CD4-positive, alpha-beta memory T cell (primary cell): ENCODE results near the gene METTL9. TPM values are rescaled to one million over a fixed set of nuclear protein-coding genes. Genes with fewer than 3 reads are reported as not detected.
"Not testable (repeated sequence)": the region's sequence is repeated elsewhere in the genome, so short reads cannot be mapped to it uniquely, and the experiment has no call there.

Source experiments
- CTCF ChIA-PET: fragments of 350-600 bp; sonication (Branson Sonifier 250); formaldehyde crosslinking; loops from one replicate; lab custom pipeline; 2021; ENCODE audit warnings: inconsistent platforms; ENCODE audit not compliant: partially characterized antibody; lab: Charles Lee
- POLR2A ChIA-PET: fragments of 350-600 bp; sonication (Branson Sonifier 250); formaldehyde crosslinking; loops from one replicate; lab custom pipeline; 2021; ENCODE audit not compliant: partially characterized antibody; lab: Charles Lee
- DNase-seq, 5 donors: peaks; one replicate each; pipeline versions ENCODE4 v3.0.0 to v3.0.0-alpha.2; 2020 to 2022; ENCODE audit warnings: mixed read lengths in 1 of 5
- H3K27ac ChIP-seq: one replicate; pipeline ENCODE4 v1.7.0; 2013; ENCODE audit warnings: low read depth, low read length
- H3K27me3 ChIP-seq: 2 replicates; pipeline ENCODE4 v1.7.0; 2013; ENCODE audit warnings: mild to moderate bottlenecking, low read length, moderate library complexity; ENCODE audit not compliant: insufficient read depth
- H3K36me3 ChIP-seq: 2 replicates; pipeline ENCODE4 v1.7.0; 2013; ENCODE audit warnings: mild to moderate bottlenecking, low read length, moderate library complexity; ENCODE audit not compliant: insufficient read depth
- H3K4me1 ChIP-seq: 2 replicates; pipeline ENCODE4 v1.7.0; 2013; ENCODE audit warnings: mild to moderate bottlenecking, low read length, moderate library complexity; ENCODE audit not compliant: insufficient read depth
- H3K4me3 ChIP-seq, 2 donors: one replicate each; pipeline ENCODE4 v1.7.0; 2013; ENCODE audit warnings: low read length in 2 of 2, mild to moderate bottlenecking in 1 of 2
- H3K9me3 ChIP-seq, 2 donors: one replicate each; pipeline ENCODE4 v1.7.0; 2013; ENCODE audit warnings: low read length in 2 of 2, control low read depth in 1 of 2; ENCODE audit not compliant: control insufficient read depth in 1 of 2
- H3K27ac Mint-ChIP-seq, 7 donors: one replicate each; pipeline ENCODE4 v1.8.0; 2020 to 2021; ENCODE audit warnings: mixed read lengths in 7 of 7, mild to moderate bottlenecking in 6 of 7, inconsistent platforms in 3 of 7, moderate library complexity in 3 of 7
- H3K27me3 Mint-ChIP-seq, 2 donors: one replicate each; pipeline ENCODE4 v1.8.0; 2020 to 2021; ENCODE audit warnings: mixed read lengths in 2 of 2
- H3K36me3 Mint-ChIP-seq, 2 donors: one replicate each; pipeline ENCODE4 v1.8.0; 2020 to 2021; ENCODE audit warnings: mixed read lengths in 2 of 2, inconsistent platforms in 1 of 2, mild to moderate bottlenecking in 1 of 2
- H3K4me1 Mint-ChIP-seq, 4 donors: one replicate each; pipeline ENCODE4 v1.8.0; 2020 to 2021; ENCODE audit warnings: mixed read lengths in 4 of 4, mild to moderate bottlenecking in 1 of 4
- H3K4me3 Mint-ChIP-seq, 8 donors: one replicate each; pipeline ENCODE4 v1.8.0; 2020 to 2021; ENCODE audit warnings: mixed read lengths in 8 of 8, mild to moderate bottlenecking in 7 of 8, moderate library complexity in 6 of 8, inconsistent platforms in 3 of 8
- H3K9me3 Mint-ChIP-seq, 8 donors: one replicate each; pipeline ENCODE4 v1.8.0; 2020 to 2021; ENCODE audit warnings: mixed read lengths in 8 of 8, mild to moderate bottlenecking in 5 of 8, inconsistent platforms in 3 of 8, moderate library complexity in 1 of 8
- intact Hi-C: fragments of 100-400 bp; cut with micrococcal nuclease; formaldehyde crosslinking; loops from one replicate; pipeline ENCODE4 v1.15.1; 2023
- polyA plus RNA-seq, 2 donors: library from polyadenylated mRNA; unstranded; fragments of 300-500 nt; fragmentation: Illumina TruSeq; gene quantifications; one replicate each; pipeline ENCODE4 v1.2.3, GENCODE V29; 2021
- total RNA-seq, 2 experiments: library from RNA; stranded (reverse); gene quantifications; one replicate each; pipeline ENCODE4 v1.2.3, GENCODE V29; 2021

The METTL9 gene
- total and polyA plus RNA-seq, 4 experiments from 2014 or later, result 71.1 to 175 (median 107) TPM

DNA sequence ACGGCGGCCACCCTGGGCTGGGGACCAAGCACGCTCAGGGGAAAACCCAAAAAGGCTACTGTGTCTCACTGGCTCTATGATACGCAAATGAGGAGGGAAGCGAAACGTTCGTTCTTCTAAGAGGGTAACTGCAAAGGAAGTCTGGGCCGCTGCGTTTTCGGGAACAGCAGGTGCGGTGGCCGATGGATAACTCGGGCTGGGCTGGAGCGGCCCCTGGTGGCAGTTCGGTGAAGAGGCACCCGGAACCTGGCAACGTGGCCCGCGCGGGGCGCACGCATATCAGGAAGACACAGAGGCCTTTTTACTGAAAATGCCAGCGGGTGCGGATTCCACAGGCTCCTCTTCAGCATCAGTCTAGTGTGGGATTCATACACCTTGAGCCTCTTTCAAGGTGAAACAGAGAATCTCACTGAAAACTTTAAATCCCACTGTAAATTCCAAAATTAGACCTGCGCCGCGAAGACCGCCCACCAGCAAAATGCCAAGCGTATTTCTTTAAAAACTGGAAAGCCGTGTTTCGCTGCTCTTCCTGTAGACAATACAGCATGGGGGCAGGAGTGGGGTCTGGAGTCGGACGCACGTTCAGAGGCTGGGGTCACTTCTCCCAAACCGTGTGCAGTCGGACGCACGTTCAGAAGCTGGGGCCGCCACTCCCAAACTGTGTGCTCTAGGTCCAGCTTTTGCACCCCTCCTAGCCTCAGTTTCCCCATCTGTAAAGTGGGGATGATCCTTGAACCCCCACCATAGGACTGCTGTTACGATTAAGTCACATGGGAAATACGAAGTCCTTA lies 44.4 kb upstream of the METTL9 start:
- intact Hi-C loops, result loop anchor here (1.0 to 10.0 kb wide), 2 partner anchors 35 to 1880 kb away; no protein-coding TSS in a partner anchor
- Mint-ChIP-seq H3K4me3 (peak overlapping the region; percentile 53 to 87 (median 75)), H3K27me3 (peaks cover 0 to 5% of the 10 kb centered on the region in 2 donors), H3K27ac (peak overlapping the region in 6 of 7 donors; percentile 9 to 75 (median 51)), H3K9me3 (no peaks in the 10 kb centered on the region), H3K36me3 (no peaks in the 10 kb centered on the region), H3K4me1 (peaks cover 3 to 12% (median 6%) of the 10 kb centered on the region in 4 donors)
- no peak overlapping the region for H3K4me3 ChIP-seq
- H3K36me3 ChIP-seq, result no peaks in the 10 kb centered on the region
- peaks cover 9% of the 10 kb centered on the region for H3K4me1 ChIP-seq
- no peaks in the 10 kb centered on the region for H3K9me3 ChIP-seq
- ChIA-PET POLR2A (interaction anchor here (1.0 kb wide), 1 partner anchor 710 kb away, joined by 3 read pairs; no protein-coding TSS in a partner anchor), CTCF (interaction anchor here (0.5 to 2.7 kb wide), 12 partner anchors 11 to 1395 kb away, joined by 3 to 13 read pairs (median 3); partner anchors contain the start of gene DNAH3)
- no peaks in the 10 kb centered on the region for H3K27me3 ChIP-seq
- peak; percentile 84 to 88 (median 87) for DNase-seq
- H3K27ac ChIP-seq, result no peak overlapping the region

DNA sequence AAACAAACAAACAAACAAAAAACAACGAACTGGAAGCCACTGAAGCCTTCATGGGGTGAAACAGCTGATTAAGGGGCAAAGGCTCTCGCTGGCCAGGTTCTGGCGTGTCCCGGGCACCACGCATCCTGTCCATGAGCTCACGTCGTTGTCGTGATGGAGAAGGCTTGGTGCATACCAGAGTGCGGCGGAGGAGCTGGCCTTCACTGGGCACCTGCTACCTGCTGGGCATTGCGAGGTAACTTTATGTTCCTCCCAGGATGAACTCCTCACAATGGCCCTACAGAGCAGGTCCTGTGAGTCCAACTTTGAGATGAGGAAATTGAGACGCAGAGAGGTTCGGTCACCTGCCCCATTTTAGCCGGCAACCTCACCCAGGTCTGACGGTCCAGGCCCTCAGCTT lies 43.8 kb upstream of the METTL9 start:
- H3K27me3 ChIP-seq, H3K27ac Mint-ChIP-seq, H3K36me3 ChIP-seq, H3K4me3 ChIP-seq, H3K4me3 Mint-ChIP-seq, H3K9me3 ChIP-seq, DNase-seq, H3K27me3 Mint-ChIP-seq, H3K27ac ChIP-seq, H3K36me3 Mint-ChIP-seq, H3K4me1 ChIP-seq, H3K9me3 Mint-ChIP-seq: not testable (repeated sequence)
- POLR2A ChIA-PET, result interaction anchor here (1.0 kb wide), 1 partner anchor 711 kb away, joined by 3 read pairs; no protein-coding TSS in a partner anchor
- CTCF ChIA-PET, result interaction anchor here (0.5 to 1.9 kb wide), 9 partner anchors 10 to 1395 kb away, joined by 3 to 8 read pairs (median 3); no protein-coding TSS in a partner anchor
- intact Hi-C loops, result loop anchor here (1.0 to 10.0 kb wide), 2 partner anchors 35 to 1879 kb away; no protein-coding TSS in a partner anchor
- peaks cover 3 to 12% (median 6%) of the 10 kb centered on the region in 4 donors for H3K4me1 Mint-ChIP-seq

- ChIA-PET POLR2A (interaction anchor here (1.0 kb wide), 1 partner anchor 711 kb away, joined by 3 read pairs; no protein-coding TSS in a partner anchor), CTCF (interaction anchor here (1.0 to 1.9 kb wide), 7 partner anchors 10 to 1394 kb away, joined by 3 to 8 read pairs (median 4); no protein-coding TSS in a partner anchor)
- not testable (repeated sequence) for H3K9me3 ChIP-seq, H3K4me3 ChIP-seq, H3K4me1 ChIP-seq, H3K27ac ChIP-seq, H3K4me3 Mint-ChIP-seq, H3K36me3 ChIP-seq, H3K9me3 Mint-ChIP-seq, H3K27me3 Mint-ChIP-seq, H3K36me3 Mint-ChIP-seq, DNase-seq, H3K27me3 ChIP-seq
- Mint-ChIP-seq H3K4me1 (peaks cover 3 to 12% (median 6%) of the 10 kb centered on the region in 4 donors), H3K27ac (peak overlapping the region in 1 of 7 donors; percentile 56)
- intact Hi-C loops, result loop anchor here (10.0 kb wide), 1 partner anchor 1879 kb away; no protein-coding TSS in a partner anchor
These were observed 43.3 kb upstream of the METTL9 start for GRCh38 chr16:21556026-21556595.

- H3K9me3 ChIP-seq, H3K4me3 ChIP-seq, H3K27me3 Mint-ChIP-seq, H3K4me3 Mint-ChIP-seq, H3K36me3 Mint-ChIP-seq, H3K27ac ChIP-seq, DNase-seq, H3K27me3 ChIP-seq, H3K36me3 ChIP-seq, H3K9me3 Mint-ChIP-seq, H3K27ac Mint-ChIP-seq, POLR2A ChIA-PET, H3K4me1 ChIP-seq: not testable (repeated sequence)
- H3K4me1 Mint-ChIP-seq, result peaks cover 3 to 12% (median 6%) of the 10 kb centered on the region in 4 donors
- intact Hi-C loops, result loop anchor here (10.0 kb wide), 1 partner anchor 1878 kb away; no protein-coding TSS in a partner anchor
- CTCF ChIA-PET, result interaction anchor here (1.2 to 1.9 kb wide), 4 partner anchors 9 to 1393 kb away, joined by 3 to 8 read pairs (median 3); no protein-coding TSS in a partner anchor
These were observed 42.6 kb upstream of the METTL9 start for GRCh38 chr16:21556651-21557241.

- no peak for DNase-seq
- Histone ChIP-seq H3K27me3 (no peaks in the 10 kb centered on the region), H3K9me3 (no peaks in the 10 kb centered on the region), H3K36me3 (no peaks in the 10 kb centered on the region), H3K4me3 (no peak overlapping the region), H3K4me1 (peaks cover 2% of the 10 kb centered on the region), H3K27ac (no peak overlapping the region)
- ChIA-PET POLR2A (no interaction called here), CTCF (interaction anchor here (1.2 to 2.0 kb wide), 5 partner anchors 11 to 1874 kb away, joined by 3 to 10 read pairs (median 6); no protein-coding TSS in a partner anchor)
- intact Hi-C loops, result no loop called here
- no peaks in the 10 kb centered on the region for H3K9me3 Mint-ChIP-seq
- H3K27ac Mint-ChIP-seq, result no peak overlapping the region
- no peak overlapping the region for H3K4me3 Mint-ChIP-seq
- no peaks in the 10 kb centered on the region for H3K27me3 Mint-ChIP-seq
- no peaks in the 10 kb centered on the region for H3K36me3 Mint-ChIP-seq
- peaks cover 1 to 10% (median 2%) of the 10 kb centered on the region in 4 donors for H3K4me1 Mint-ChIP-seq
These were observed 38.9 kb upstream of the METTL9 start for GRCh38 chr16:21560462-21560861.

GRCh38 chr16:21563676-21564075 lies 35.7 kb upstream of the METTL9 start:
- H3K4me3 Mint-ChIP-seq, result no peak overlapping the region
- peak overlapping the region in 2 of 7 donors; percentile 4 to 15 for H3K27ac Mint-ChIP-seq
- no peak overlapping the region for H3K27ac ChIP-seq
- ChIA-PET CTCF (interaction anchor here (0.7 to 1.9 kb wide), 4 partner anchors 10 to 375 kb away, joined by 3 to 5 read pairs (median 4); no protein-coding TSS in a partner anchor), POLR2A (no interaction called here)
- peaks cover 5 to 18% (median 7%) of the 10 kb centered on the region in 4 donors for H3K4me1 Mint-ChIP-seq
- no peaks in the 10 kb centered on the region for H3K36me3 Mint-ChIP-seq
- no peak overlapping the region for H3K4me3 ChIP-seq
- H3K9me3 ChIP-seq, result no peaks in the 10 kb centered on the region
- intact Hi-C loops, result no loop called here
- no peaks in the 10 kb centered on the region for H3K27me3 ChIP-seq
- peaks cover 0 to 3% of the 10 kb centered on the region in 2 donors for H3K27me3 Mint-ChIP-seq
- H3K36me3 ChIP-seq, result no peaks in the 10 kb centered on the region
- H3K4me1 ChIP-seq, result peaks cover 8% of the 10 kb centered on the region
- DNase-seq, result no peak
- H3K9me3 Mint-ChIP-seq, result no peaks in the 10 kb centered on the region
